A673 (cell line): ENCODE data around the gene SLC35F1. TPM values are rescaled to one million over a fixed set of nuclear protein-coding genes. Genes with fewer than 3 reads are reported as not detected.

ENCODE experiments used
- BruUV-seq: library from RNA; stranded (reverse); fragments of 400-500 nt; replicated peaks from 2 replicates; lab custom pipeline; 2021; lab: Mats Ljungman, UMichigan
- CTCF ChIA-PET: fragments of 300-600 bp; sonication (Branson Sonifier 250); formaldehyde crosslinking; loops from one replicate; lab custom pipeline; 2022; ENCODE audit warnings: antibody characterized with exemption; lab: Charles Lee
- POLR2A ChIA-PET: fragments of 300-600 bp; sonication (Branson Sonifier 250); formaldehyde crosslinking; loops from one replicate; lab custom pipeline; 2022; ENCODE audit warnings: antibody characterized with exemption; ENCODE audit not compliant: low non-redundant PET; lab: Charles Lee
- DNase-seq: peaks from one replicate; pipeline ENCODE4 v3.0.0-alpha.2; 2015; ENCODE audit warnings: low spot score
- H3K27ac ChIP-seq: fragments of 200-600 bp; sonication (generic); 2 replicates; pipeline ENCODE4 v1.5.1; 2016; ENCODE audit warnings: mixed run types, low read depth, mild to moderate bottlenecking, mixed read lengths, antibody characterized with exemption, low read length; ENCODE audit not compliant: poor library complexity, severe bottlenecking
- H3K27me3 ChIP-seq: fragments of 200-600 bp; sonication (generic); replicated peaks from 2 replicates; pipeline ENCODE4 v1.6.1; 2017; ENCODE audit warnings: mixed run types, low read depth, mild to moderate bottlenecking, mixed read lengths, antibody characterized with exemption, low read length; ENCODE audit not compliant: insufficient read depth, poor library complexity
- H3K36me3 ChIP-seq: fragments of 200-600 bp; sonication (generic); 2 replicates; pipeline ENCODE4 v1.6.1; 2016; ENCODE audit warnings: mixed run types, mild to moderate bottlenecking, mixed read lengths, antibody characterized with exemption, low read length; ENCODE audit not compliant: insufficient read depth, poor library complexity, severe bottlenecking
- H3K4me1 ChIP-seq: fragments of 200-600 bp; sonication (generic); 2 replicates; pipeline ENCODE4 v1.6.1; 2017; ENCODE audit warnings: mixed run types, mild to moderate bottlenecking, mixed read lengths, antibody characterized with exemption, low read length; ENCODE audit not compliant: insufficient read depth, poor library complexity, severe bottlenecking
- H3K4me3 ChIP-seq: fragments of 200-600 bp; sonication (generic); 2 replicates; pipeline ENCODE4 v1.5.1; 2016; ENCODE audit warnings: low read depth, mixed run types, mild to moderate bottlenecking, mixed read lengths, low read length; ENCODE audit not compliant: poor library complexity, severe bottlenecking
- H3K9me3 ChIP-seq: fragments of 200-600 bp; sonication (generic); 2 replicates; pipeline ENCODE4 v1.6.1; 2016; ENCODE audit warnings: mixed run types, low read depth, mild to moderate bottlenecking, mixed read lengths, antibody characterized with exemption, low read length; ENCODE audit not compliant: poor library complexity, severe bottlenecking
- CTCF ChIP-seq: fragments of 300-800, 200-600 bp; sonication (generic); conservative IDR thresholded peaks from 2 replicates; pipeline ENCODE4 v1.5.1; 2017; ENCODE audit warnings: low read depth, mild to moderate bottlenecking, antibody characterized with exemption, low read length, moderate library complexity, mixed read lengths
- EZH2 ChIP-seq: fragments of 200-600 bp; sonication (generic); IDR thresholded peaks from 2 replicates; pipeline ENCODE4 v1.6.1; 2017; ENCODE audit warnings: borderline replicate concordance, low read depth, mild to moderate bottlenecking, mixed read lengths, antibody characterized with exemption, low read length; ENCODE audit not compliant: poor library complexity, severe bottlenecking
- intact Hi-C: fragments of 100-400 bp; cut with micrococcal nuclease; formaldehyde crosslinking; loops from one replicate; pipeline ENCODE4 v1.10.0; 2022; ENCODE audit not compliant: unreplicated experiment
- total RNA-seq: library from RNA; stranded (reverse); gene quantifications from 2 replicates; pipeline ENCODE4 v1.2.3, GENCODE V29; 2021

Gene SLC35F1
- total RNA-seq, 1 experiment from 2014 or later = 5.3 TPM

- CTCF ChIA-PET = interaction anchor here (1.2 kb wide), 1 partner anchor 12 kb away, joined by 7 read pairs; the partner anchor contains the start of gene SLC35F1
- intact Hi-C loops = no loop called here
- H3K9me3 ChIP-seq = no peaks in the 10 kb centered on the region
- TF ChIP-seq EZH2 = no peak
- no peak for TF ChIP-seq CTCF
- H3K4me3 ChIP-seq = no peak overlapping the region
- H3K27me3 ChIP-seq = peaks cover 20% of the 10 kb centered on the region
- DNase-seq = peak; percentile 12
- H3K27ac ChIP-seq = no peak overlapping the region
- no TSS peak for BruUV-seq
- no peaks in the 10 kb centered on the region for H3K36me3 ChIP-seq
- no peaks in the 10 kb centered on the region for H3K4me1 ChIP-seq
- POLR2A ChIA-PET = no interaction called here
Observed at GRCh38 chr6:117919275-117919674, 12.2 kb downstream of the SLC35F1 start.

GRCh38 chr6:117919775-117920729 is 13.0 kb downstream of the SLC35F1 start:
- TF ChIP-seq EZH2 (no peak), CTCF (no peak)
- intact Hi-C loops = no loop called here
- CTCF ChIA-PET = interaction anchor here (0.6 to 1.2 kb wide), 2 partner anchors 13 to 344 kb away, joined by 3 to 7 read pairs; partner anchors contain the start of gene SLC35F1
- no peaks in the 10 kb centered on the region for H3K4me1 ChIP-seq
- POLR2A ChIA-PET = no interaction called here
- no peaks in the 10 kb centered on the region for H3K36me3 ChIP-seq
- DNase-seq = peak; percentile 39
- no peak overlapping the region for H3K27ac ChIP-seq
- H3K4me3 ChIP-seq = peak overlapping the region; percentile 36
- BruUV-seq = no TSS peak
- H3K9me3 ChIP-seq = no peaks in the 10 kb centered on the region
- peaks cover 20% of the 10 kb centered on the region for H3K27me3 ChIP-seq

- BruUV-seq = no TSS peak
- Histone ChIP-seq H3K36me3 (no peaks in the 10 kb centered on the region), H3K9me3 (no peaks in the 10 kb centered on the region), H3K4me1 (no peaks in the 10 kb centered on the region), H3K27me3 (peaks cover 7% of the 10 kb centered on the region), H3K27ac (no peak overlapping the region), H3K4me3 (no peak overlapping the region)
- DNase-seq = no peak
- intact Hi-C loops = no loop called here
- POLR2A ChIA-PET = no interaction called here
- CTCF ChIA-PET = no interaction called here
- TF ChIP-seq EZH2 (no peak), CTCF (no peak)
Observed at GRCh38 chr6:117924690-117925089, 17.6 kb downstream of the SLC35F1 start.
